ENCODE measurements around the gene HCST.

The HCST gene

GRCh38 chr19:35897706-35898451, 4.5 kb upstream of the HCST start:
- TF ChIP-seq CTCF (IDR thresholded peaks at IDR 0.05; ENCODE audit: low read depth, low read length, missing control alignments), result no peak
- in situ Hi-C loops (cut with HindIII; ENCODE audit: low sequenced_read_pairs), result no loop called here
- peak overlapping the region; percentile 72 for H3K4me3 ChIP-seq (ENCODE audit: low read depth, low read length)
- DNase-seq (ENCODE audit: low read depth), result no peak

GRCh38 chr19:35898499-35898809, 3.9 kb upstream of the HCST start:
- H3K4me3 ChIP-seq (ENCODE audit: low read depth, low read length), result peak overlapping the region; percentile 72
- TF ChIP-seq CTCF (IDR thresholded peaks at IDR 0.05; ENCODE audit: low read depth, low read length, missing control alignments), result no peak
- in situ Hi-C loops (cut with HindIII; ENCODE audit: low sequenced_read_pairs), result no loop called here
- DNase-seq (ENCODE audit: low read depth), result no peak

- H3K4me3 ChIP-seq (ENCODE audit: low read depth, low read length), result peak overlapping the region; percentile 72
- peak; percentile 33 for DNase-seq (ENCODE audit: low read depth)
- in situ Hi-C loops (cut with HindIII; ENCODE audit: low sequenced_read_pairs), result loop anchor here (5.0 kb wide), 1 partner anchor 47 kb away; the partner anchor contains the start of gene NPHS1
- no peak for TF ChIP-seq CTCF (IDR thresholded peaks at IDR 0.05; ENCODE audit: low read depth, low read length, missing control alignments)
Observed at GRCh38 chr19:35899547-35900214, 2.6 kb upstream of the HCST start.

GRCh38 chr19:35901055-35901644, 1.2 kb upstream of the HCST start:
- TF ChIP-seq CTCF (IDR thresholded peaks at IDR 0.05; ENCODE audit: low read depth, low read length, missing control alignments), result no peak
- no peak for DNase-seq (ENCODE audit: low read depth)
- in situ Hi-C loops (cut with HindIII; ENCODE audit: low sequenced_read_pairs), result loop anchor here (5.0 kb wide), 1 partner anchor 49 kb away; the partner anchor contains the start of gene NPHS1
- peak overlapping the region; percentile 72 for H3K4me3 ChIP-seq (ENCODE audit: low read depth, low read length)

GRCh38 chr19:35902870-35903475, 644 bp downstream of the HCST start:
- no peak for DNase-seq (ENCODE audit: low read depth)
- no peak for TF ChIP-seq CTCF (IDR thresholded peaks at IDR 0.05; ENCODE audit: low read depth, low read length, missing control alignments)
- in situ Hi-C loops (cut with HindIII; ENCODE audit: low sequenced_read_pairs), result loop anchor here (5.0 kb wide), 1 partner anchor 51 kb away; the partner anchor contains the start of gene NPHS1
- H3K4me3 ChIP-seq (ENCODE audit: low read depth, low read length), result peak overlapping the region; percentile 27

GRCh38 chr19:35903550-35904179, 1.3 kb downstream of the HCST start:
- no peak for TF ChIP-seq CTCF (IDR thresholded peaks at IDR 0.05; ENCODE audit: low read depth, low read length, missing control alignments)
- DNase-seq (ENCODE audit: low read depth), result no peak
- H3K4me3 ChIP-seq (ENCODE audit: low read depth, low read length), result peak overlapping the region; percentile 27
- in situ Hi-C loops (cut with HindIII; ENCODE audit: low sequenced_read_pairs), result loop anchor here (5.0 kb wide), 1 partner anchor 51 kb away; the partner anchor contains the start of gene NPHS1

All from astrocyte of the cerebellum (primary cell).